ENCODE data around the gene HOXB1.

Gene HOXB1

GRCh38 chr17:48567646-48568354 lies 37.0 kb upstream of the HOXB1 start:
- Histone ChIP-seq H3K4me1 (no peaks in the 10 kb centered on the region), H3K36me3 (ENCODE audit: control insufficient read depth, insufficient read depth, low read length) (no peaks in the 10 kb centered on the region), H3K79me2 (no peaks in the 10 kb centered on the region), H3K4me3 (ENCODE audit: low read depth, low read length) (peak overlapping the region; percentile 3), H3K27ac (no peak overlapping the region), H3K4me2 (ENCODE audit: low read length) (no peak overlapping the region), H3K27me3 (ENCODE audit: control insufficient read depth, insufficient read depth, low read length) (no peaks in the 10 kb centered on the region), H3K9ac (no peak overlapping the region), H2AFZ (no peak overlapping the region), H3K9me3 (ENCODE audit: control insufficient read depth, low read length) (no peaks in the 10 kb centered on the region)
- no peak for TF ChIP-seq CTCF (IDR thresholded peaks at IDR 0.05)

- Histone ChIP-seq H3K36me3 (ENCODE audit: control insufficient read depth, insufficient read depth, low read length) (no peaks in the 10 kb centered on the region), H3K79me2 (no peaks in the 10 kb centered on the region), H3K27me3 (ENCODE audit: control insufficient read depth, insufficient read depth, low read length) (no peaks in the 10 kb centered on the region), H3K9me3 (ENCODE audit: control insufficient read depth, low read length) (no peaks in the 10 kb centered on the region), H3K4me3 (ENCODE audit: low read depth, low read length) (no peak overlapping the region), H3K9ac (no peak overlapping the region), H2AFZ (no peak overlapping the region), H3K4me2 (ENCODE audit: low read length) (no peak overlapping the region), H3K27ac (no peak overlapping the region), H3K4me1 (no peaks in the 10 kb centered on the region)
- TF ChIP-seq CTCF (IDR thresholded peaks at IDR 0.05), result no peak
These were observed 36.4 kb upstream of the HOXB1 start for GRCh38 chr17:48567209-48567608.

- Histone ChIP-seq H3K9ac (no peak overlapping the region), H3K27me3 (ENCODE audit: control insufficient read depth, insufficient read depth, low read length) (no peaks in the 10 kb centered on the region)
These were observed 35.9 kb upstream of the HOXB1 start for GRCh38 chr17:48566717-48567116.

GRCh38 chr17:48565925-48566710 lies 35.3 kb upstream of the HOXB1 start:
- Histone ChIP-seq H3K79me2 (no peaks in the 10 kb centered on the region), H3K27me3 (ENCODE audit: control insufficient read depth, insufficient read depth, low read length) (no peaks in the 10 kb centered on the region), H3K9me3 (ENCODE audit: control insufficient read depth, low read length) (no peaks in the 10 kb centered on the region), H3K36me3 (ENCODE audit: control insufficient read depth, insufficient read depth, low read length) (no peaks in the 10 kb centered on the region), H3K9ac (no peak overlapping the region), H3K27ac (no peak overlapping the region), H2AFZ (no peak overlapping the region), H3K4me1 (no peaks in the 10 kb centered on the region), H3K4me3 (ENCODE audit: low read depth, low read length) (no peak overlapping the region), H3K4me2 (ENCODE audit: low read length) (no peak overlapping the region)
- TF ChIP-seq CTCF (IDR thresholded peaks at IDR 0.05), result no peak

More at GRCh38 chr17:48566717-48567116, 35.9 kb upstream of the HOXB1 start:
- H3K27ac ChIP-seq, result no peak overlapping the region
- H3K4me2 ChIP-seq (ENCODE audit: low read length), result no peak overlapping the region
- H2AFZ ChIP-seq, result no peak overlapping the region
- no peak overlapping the region for H3K4me3 ChIP-seq (ENCODE audit: low read depth, low read length)
- no peaks in the 10 kb centered on the region for H3K36me3 ChIP-seq (ENCODE audit: control insufficient read depth, insufficient read depth, low read length)
- no peaks in the 10 kb centered on the region for H3K79me2 ChIP-seq
- no peak for TF ChIP-seq CTCF (IDR thresholded peaks at IDR 0.05)
- H3K4me1 ChIP-seq, result no peaks in the 10 kb centered on the region
- no peaks in the 10 kb centered on the region for H3K9me3 ChIP-seq (ENCODE audit: control insufficient read depth, low read length)

Data from parathyroid adenoma (tissue), 2 donors.